Measurements from ENCODE around the gene CGB2.

GRCh38 chr19:49061445-49061844 is 29.8 kb downstream of the CGB2 start:
- TF ChIP-seq EZH2 (IDR thresholded peaks at IDR 0.05; ENCODE audit: borderline replicate concordance, insufficient read depth, low read depth, low read length, poor library complexity, severe bottlenecking) = no peak
- no peak for TF ChIP-seq CTCF (IDR thresholded peaks at IDR 0.05)

Data from B cell (primary cell).